GM12891 (cell line): ENCODE results near the gene DLGAP5.

Experiments
- PAX5 ChIP-seq: IDR thresholded peaks from 2 replicates; pipeline ENCODE4 v1.6.1; 2011; ENCODE audit warnings: low read length, moderate library complexity, mild to moderate bottlenecking; ENCODE audit not compliant: insufficient read depth, severe bottlenecking
- POLR2A ChIP-seq: IDR thresholded peaks from 2 replicates; pipeline ENCODE4 v1.6.1; 2011; ENCODE audit warnings: low read depth, low read length, control low read depth
- POLR2AphosphoS5 ChIP-seq: IDR thresholded peaks from 2 replicates; pipeline ENCODE4 v1.6.1; 2011; ENCODE audit warnings: low read depth, low read length, control low read depth
- POU2F2 ChIP-seq: IDR thresholded peaks from 2 replicates; pipeline ENCODE4 v1.6.1; 2011; ENCODE audit warnings: low read depth, mild to moderate bottlenecking, control low read depth, low read length, moderate library complexity
- SPI1 ChIP-seq: IDR thresholded peaks from 2 replicates; pipeline ENCODE4 v1.6.1; 2011; ENCODE audit warnings: low read depth, low read length, control low read depth
- TAF1 ChIP-seq: IDR thresholded peaks from 2 replicates; pipeline ENCODE4 v1.6.1; 2011; ENCODE audit warnings: low read depth, low read length, control low read depth

DNA sequence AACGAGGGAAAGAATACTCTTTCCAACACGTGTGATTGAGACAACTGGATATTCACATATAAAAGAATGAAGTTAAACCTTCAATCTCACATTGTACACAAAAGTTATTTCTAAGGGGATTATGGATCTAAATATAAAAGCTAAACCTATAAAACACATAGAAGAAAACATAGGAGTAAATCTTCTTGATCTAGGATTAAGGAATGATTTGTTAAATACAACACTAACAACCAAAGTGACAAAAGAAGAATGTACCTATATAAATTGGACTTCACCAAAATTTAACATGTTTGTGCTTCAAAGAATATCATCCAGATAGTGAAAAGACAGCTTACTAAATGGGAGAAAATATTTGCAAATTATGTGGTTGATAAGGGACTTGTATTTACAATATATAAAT is 36.9 kb upstream of the DLGAP5 start:
- TF ChIP-seq POLR2AphosphoS5, result no peak
- TF ChIP-seq POLR2A, result no peak
- no peak for TF ChIP-seq TAF1
- TF ChIP-seq PAX5, result no peak
- no peak for TF ChIP-seq POU2F2
- no peak for TF ChIP-seq SPI1
